HepG2 (cell line): ENCODE results near the gene NR2F1-AS1. TPM values are rescaled to one million over a fixed set of nuclear protein-coding genes. Genes with fewer than 3 reads are reported as not detected.

ENCODE experiments used
- DMTF1 ChIP-seq: sonication (generic); formaldehyde crosslinking; IDR thresholded peaks from 2 replicates; pipeline ENCODE4 v1.4.0; 2020; ENCODE audit warnings: mild to moderate bottlenecking, missing genetic modification reagents
- DPF2 ChIP-seq: sonication (generic); formaldehyde crosslinking; IDR thresholded peaks from 2 replicates; pipeline ENCODE4 v1.4.0; 2020; ENCODE audit warnings: mild to moderate bottlenecking, low read depth, missing genetic modification reagents, borderline replicate concordance
- EP300 ChIP-seq, 3 experiments: sonication (generic) in 1 of 3; formaldehyde crosslinking in 1 of 3; IDR thresholded peaks; 2 replicates each; pipeline versions ENCODE4 v1.5.1 to v1.6.1; 2011 to 2020; ENCODE audit warnings: low read depth in 2 of 3, low read length in 2 of 3, borderline replicate concordance in 1 of 3, improper control_type of control experiment in 1 of 3, mild to moderate bottlenecking in 1 of 3, missing genetic modification reagents in 1 of 3, moderate library complexity in 1 of 3
- HNF1B ChIP-seq: sonication (generic); formaldehyde crosslinking; IDR thresholded peaks from 2 replicates; pipeline ENCODE4 v1.5.1; 2020; ENCODE audit warnings: mild to moderate bottlenecking, moderate library complexity, missing genetic modification reagents
- HOXD1 ChIP-seq: sonication (generic); formaldehyde crosslinking; IDR thresholded peaks from 2 replicates; pipeline ENCODE4 v1.5.0; 2020; ENCODE audit warnings: missing genetic modification reagents
- NAIF1 ChIP-seq: sonication (generic); formaldehyde crosslinking; IDR thresholded peaks from 2 replicates; pipeline ENCODE4 v1.5.0; 2020; ENCODE audit warnings: mild to moderate bottlenecking, missing genetic modification reagents, borderline replicate concordance
- NFIB ChIP-seq: sonication (generic); formaldehyde crosslinking; IDR thresholded peaks from 2 replicates; pipeline ENCODE4 v1.9.0; 2021; ENCODE audit warnings: missing genetic modification reagents, mild to moderate bottlenecking, borderline replicate concordance
- PTBP1 ChIP-seq: fragments of 200-400 bp; formaldehyde crosslinking; IDR thresholded peaks from 2 replicates; pipeline ENCODE4 v1.6.1; 2018; ENCODE audit warnings: low read length, low read depth; ENCODE audit not compliant: poor library complexity, severe bottlenecking
- SMAD3 ChIP-seq: sonication (generic); formaldehyde crosslinking; IDR thresholded peaks from 2 replicates; pipeline ENCODE4 v1.4.0; 2020; ENCODE audit warnings: missing genetic modification reagents
- THAP9 ChIP-seq: sonication (generic); formaldehyde crosslinking; IDR thresholded peaks from 2 replicates; pipeline ENCODE4; 2020; ENCODE audit warnings: missing genetic modification reagents, mild to moderate bottlenecking, borderline replicate concordance
- THYN1 ChIP-seq: sonication (generic); formaldehyde crosslinking; IDR thresholded peaks from 2 replicates; pipeline ENCODE4 v1.8.1; 2023; ENCODE audit warnings: low read depth, mild to moderate bottlenecking, moderate library complexity, missing genetic modification reagents, borderline replicate concordance
- ZFY ChIP-seq: sonication (generic); formaldehyde crosslinking; IDR thresholded peaks from 2 replicates; pipeline ENCODE4 v1.4.0; 2020; ENCODE audit warnings: missing genetic modification reagents
- ZNF230 ChIP-seq: sonication (generic); formaldehyde crosslinking; IDR thresholded peaks from 2 replicates; pipeline ENCODE4 v1.4.0; 2020; ENCODE audit warnings: mild to moderate bottlenecking, missing genetic modification reagents
- ZNF263 ChIP-seq: sonication (generic); formaldehyde crosslinking; IDR thresholded peaks from 2 replicates; pipeline ENCODE4 v1.4.0; 2020; ENCODE audit warnings: missing genetic modification reagents
- ZNF350 ChIP-seq: sonication (generic); formaldehyde crosslinking; IDR thresholded peaks from 2 replicates; pipeline ENCODE4 v1.4.0; 2020; ENCODE audit warnings: mild to moderate bottlenecking, low read depth, missing genetic modification reagents, borderline replicate concordance
- ZNF574 ChIP-seq: sonication (generic); formaldehyde crosslinking; IDR thresholded peaks from 2 replicates; pipeline ENCODE4 v1.4.0; 2020; ENCODE audit warnings: missing genetic modification reagents
- ZNF589 ChIP-seq: sonication (generic); formaldehyde crosslinking; conservative IDR thresholded peaks from 2 replicates; pipeline ENCODE4 v1.8.0; 2022; ENCODE audit warnings: mild to moderate bottlenecking, moderate library complexity, missing genetic modification reagents
- ZNF607 ChIP-seq: sonication (generic); formaldehyde crosslinking; IDR thresholded peaks from 2 replicates; pipeline ENCODE4 v1.5.1; 2020; ENCODE audit warnings: missing genetic modification reagents, mild to moderate bottlenecking, borderline replicate concordance
- polyA plus RNA-seq, 8 experiments: library from polyadenylated mRNA; depleted of rRNA in 3 of 8; stranded (reverse) in 7 of 8; unstranded in 1 of 8; fragments of >200 nt; fragmentation: Illumina TruSeq in 4 of 8; extraction: Trizol in 4 of 8; gene quantifications; 2 replicates each; pipeline versions ENCODE4 v1.2.1 to v1.2.3, GENCODE V29; 2011 to 2016; ENCODE audit warnings: low read depth in 4 of 8, missing spikeins in 1 of 8, mixed read lengths in 1 of 8; ENCODE audit not compliant: insufficient read depth in 1 of 8
- total RNA-seq, 5 experiments: library from RNA; depleted of rRNA; stranded (reverse); fragments of >200 nt; fragmentation: Illumina TruSeq; extraction: Trizol; gene quantifications; 2 replicates each; pipeline ENCODE4 v1.2.3, GENCODE V29; 2016; ENCODE audit warnings: low read depth in 1 of 5

Gene NR2F1-AS1
- total and polyA plus RNA-seq, 2 of the 13 experiments (the other 11 are each of a cell fraction or from before 2014, with no cell fraction given), result 2.8 TPM

- TF ChIP-seq ZNF350, result no peak
- no peak for TF ChIP-seq HNF1B (CRISPR knock-in tag)
- TF ChIP-seq DPF2 (CRISPR knock-in tag), result no peak
- TF ChIP-seq DMTF1 (CRISPR knock-in tag), result no peak
- peak; percentile 8; the same call in 1 of the 2 replicates for TF ChIP-seq ZFY (CRISPR knock-in tag)
- TF ChIP-seq ZNF589 (CRISPR knock-in tag), result no peak
- TF ChIP-seq ZNF574 (CRISPR knock-in tag), result peak; percentile 34; the same call in 1 of the 2 replicates
- TF ChIP-seq THAP9 (CRISPR knock-in tag), result no peak
- TF ChIP-seq THYN1, result no peak
- TF ChIP-seq EP300 (IDR thresholded peaks at IDR 0.05; ENCODE audit: low read depth in 2 of 2, low read length in 2 of 2), result no peak
- no peak for TF ChIP-seq EP300 (CRISPR knock-in tag; IDR thresholded peaks at IDR 0.05; ENCODE audit: borderline replicate concordance)
- TF ChIP-seq NFIB (CRISPR knock-in tag), result no peak
- TF ChIP-seq ZNF607 (CRISPR knock-in tag), result no peak
- no peak for TF ChIP-seq PTBP1
- no peak for TF ChIP-seq ZNF230
- no peak for TF ChIP-seq SMAD3 (CRISPR knock-in tag)
- TF ChIP-seq ZNF263 (CRISPR knock-in tag), result peak; percentile 12; the same call in 1 of the 2 replicates
- TF ChIP-seq HOXD1 (CRISPR knock-in tag), result 0 out of 2 replicates have a peak, but pooled peaks have one; percentile 19
- no peak for TF ChIP-seq NAIF1
These were observed 3.0 kb upstream of the NR2F1-AS1 start (continued) for GRCh38 chr5:93583768-93584595.
